ENCODE data around the gene MDP1. TPM values are rescaled to one million over a fixed set of nuclear protein-coding genes. Genes with fewer than 3 reads are reported as not detected.

Gene MDP1
- total RNA-seq, 2 donors from 2014 or later: 8.2 to 10.9 TPM

GRCh38 chr14:24186831-24187538 lies 28.9 kb downstream of the MDP1 start:
- intact Hi-C loops (cut with DNase I): no loop called here
- Histone ChIP-seq H3K4me1 (no peaks in the 10 kb centered on the region), H3K27ac (no peak overlapping the region), H3K4me3 (no peak overlapping the region), H3K36me3 (no peaks in the 10 kb centered on the region), H3K9ac (ENCODE audit: low read depth in 2 of 2, low read length in 2 of 2) (peak overlapping the region; percentile 33 to 79), H3K27me3 (no peaks in the 10 kb centered on the region), H3K9me3 (no peaks in the 10 kb centered on the region)
- no peak for DNase-seq
- no peak for TF ChIP-seq CTCF (IDR thresholded peaks at IDR 0.05)

GRCh38 chr14:24185741-24186140 lies 30.1 kb downstream of the MDP1 start:
- intact Hi-C loops (cut with DNase I): no loop called here
- no peak for TF ChIP-seq CTCF (IDR thresholded peaks at IDR 0.05)
- no peak overlapping the region for H3K4me3 ChIP-seq
- H3K27me3 ChIP-seq: no peaks in the 10 kb centered on the region
- no peaks in the 10 kb centered on the region for H3K4me1 ChIP-seq
- H3K9ac ChIP-seq (ENCODE audit: low read depth in 2 of 2, low read length in 2 of 2): no peak overlapping the region
- no peaks in the 10 kb centered on the region for H3K9me3 ChIP-seq
- H3K27ac ChIP-seq: no peak overlapping the region
- H3K36me3 ChIP-seq: no peaks in the 10 kb centered on the region
- no peak for DNase-seq

GRCh38 chr14:24185026-24185425 lies 30.8 kb downstream of the MDP1 start:
- Histone ChIP-seq H3K27me3 (no peaks in the 10 kb centered on the region), H3K36me3 (no peaks in the 10 kb centered on the region), H3K9ac (ENCODE audit: low read depth in 2 of 2, low read length in 2 of 2) (no peak overlapping the region), H3K9me3 (no peaks in the 10 kb centered on the region), H3K4me1 (no peaks in the 10 kb centered on the region), H3K4me3 (no peak overlapping the region), H3K27ac (no peak overlapping the region)
- no peak for DNase-seq
- TF ChIP-seq CTCF (IDR thresholded peaks at IDR 0.05): no peak
- intact Hi-C loops (cut with DNase I): no loop called here

- intact Hi-C loops (cut with DNase I): no loop called here
Measured at GRCh38 chr14:24184104-24184970, 31.5 kb downstream of the MDP1 start.

More at GRCh38 chr14:24184104-24184970, 31.5 kb downstream of the MDP1 start:
- DNase-seq: no peak
- Histone ChIP-seq H3K27me3 (no peaks in the 10 kb centered on the region), H3K27ac (no peak overlapping the region), H3K9ac (ENCODE audit: low read depth in 2 of 2, low read length in 2 of 2) (no peak overlapping the region), H3K4me3 (no peak overlapping the region), H3K4me1 (no peaks in the 10 kb centered on the region), H3K9me3 (no peaks in the 10 kb centered on the region), H3K36me3 (no peaks in the 10 kb centered on the region)
- no peak for TF ChIP-seq CTCF (IDR thresholded peaks at IDR 0.05)
